Fibroblast of villous mesenchyme (primary cell): ENCODE measurements around the gene SPN. TPM values are rescaled to one million over a fixed set of nuclear protein-coding genes. Genes with fewer than 3 reads are reported as not detected.

Experiments
- DNase-seq: peaks from one replicate; pipeline ENCODE4 v3.0.0-alpha.2; 2010; ENCODE audit warnings: low read depth
- H3K4me3 ChIP-seq: 2 replicates; pipeline ENCODE4 v1.5.1; 2011; ENCODE audit warnings: low read depth, mild to moderate bottlenecking, low read length
- total RNA-seq: library from RNA; depleted of rRNA; stranded (reverse); fragments of >200 nt; gene quantifications from 2 replicates; pipeline ENCODE4 v1.2.3, GENCODE V29; 2012
- TF ChIP-seq, protein P1 (sequence below): IDR thresholded peaks from 2 replicates; pipeline ENCODE4 v1.5.1; 2012; ENCODE audit warnings: low read depth, mild to moderate bottlenecking, low read length; ENCODE audit not compliant: insufficient read depth

Gene SPN
- total RNA-seq, 1 donor: not detected

DNA sequence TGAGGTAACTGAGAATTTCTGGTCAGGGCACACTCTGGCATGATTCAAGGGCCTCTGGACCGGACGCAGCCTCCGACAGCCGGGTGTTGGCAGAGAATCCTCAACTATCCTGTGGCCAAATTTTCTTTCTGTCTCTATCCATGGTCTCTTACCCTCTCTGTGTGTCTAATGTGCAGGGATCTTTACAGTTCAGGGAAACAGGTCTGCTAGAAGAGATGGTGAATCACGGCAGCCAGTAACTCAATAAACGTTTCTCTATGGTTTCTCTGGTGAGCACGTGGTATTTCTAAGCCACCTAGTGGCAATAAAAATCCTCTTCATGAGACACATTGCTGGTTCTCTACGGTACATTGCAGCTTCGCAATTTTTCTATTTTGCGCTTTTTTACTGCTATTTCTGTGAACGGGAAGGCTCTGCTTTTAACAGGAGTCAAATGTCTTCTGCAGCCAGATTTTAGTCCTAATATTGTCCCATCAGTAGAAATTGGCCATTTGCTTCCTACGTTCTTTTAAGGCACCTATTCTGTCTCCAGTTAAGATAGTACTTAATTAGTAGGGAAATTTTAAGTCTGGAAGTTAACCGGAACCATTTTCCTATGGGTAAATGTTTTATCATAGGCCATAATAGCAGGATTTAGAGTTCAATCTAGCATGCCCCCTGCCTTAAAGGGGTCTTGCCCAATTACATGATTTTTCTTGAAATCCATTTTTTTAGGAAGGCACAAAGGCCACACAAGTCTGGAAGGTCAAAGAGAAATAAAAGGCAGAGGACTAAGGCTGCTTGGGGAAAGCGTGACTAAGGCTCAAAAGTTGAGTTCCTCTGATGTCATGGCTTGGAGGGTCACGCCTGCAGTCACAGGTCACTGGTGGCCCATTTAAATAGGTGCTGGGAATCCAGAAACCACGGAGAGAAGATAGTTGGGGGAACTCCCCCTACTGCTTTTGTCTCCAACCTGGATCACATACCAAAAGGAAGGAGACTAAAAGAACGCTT is 47.5 kb downstream of the SPN start:
- TF ChIP-seq, protein P1, sequence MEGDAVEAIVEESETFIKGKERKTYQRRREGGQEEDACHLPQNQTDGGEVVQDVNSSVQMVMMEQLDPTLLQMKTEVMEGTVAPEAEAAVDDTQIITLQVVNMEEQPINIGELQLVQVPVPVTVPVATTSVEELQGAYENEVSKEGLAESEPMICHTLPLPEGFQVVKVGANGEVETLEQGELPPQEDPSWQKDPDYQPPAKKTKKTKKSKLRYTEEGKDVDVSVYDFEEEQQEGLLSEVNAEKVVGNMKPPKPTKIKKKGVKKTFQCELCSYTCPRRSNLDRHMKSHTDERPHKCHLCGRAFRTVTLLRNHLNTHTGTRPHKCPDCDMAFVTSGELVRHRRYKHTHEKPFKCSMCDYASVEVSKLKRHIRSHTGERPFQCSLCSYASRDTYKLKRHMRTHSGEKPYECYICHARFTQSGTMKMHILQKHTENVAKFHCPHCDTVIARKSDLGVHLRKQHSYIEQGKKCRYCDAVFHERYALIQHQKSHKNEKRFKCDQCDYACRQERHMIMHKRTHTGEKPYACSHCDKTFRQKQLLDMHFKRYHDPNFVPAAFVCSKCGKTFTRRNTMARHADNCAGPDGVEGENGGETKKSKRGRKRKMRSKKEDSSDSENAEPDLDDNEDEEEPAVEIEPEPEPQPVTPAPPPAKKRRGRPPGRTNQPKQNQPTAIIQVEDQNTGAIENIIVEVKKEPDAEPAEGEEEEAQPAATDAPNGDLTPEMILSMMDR: peak; percentile 60
- no peak overlapping the region for H3K4me3 ChIP-seq

DNA sequence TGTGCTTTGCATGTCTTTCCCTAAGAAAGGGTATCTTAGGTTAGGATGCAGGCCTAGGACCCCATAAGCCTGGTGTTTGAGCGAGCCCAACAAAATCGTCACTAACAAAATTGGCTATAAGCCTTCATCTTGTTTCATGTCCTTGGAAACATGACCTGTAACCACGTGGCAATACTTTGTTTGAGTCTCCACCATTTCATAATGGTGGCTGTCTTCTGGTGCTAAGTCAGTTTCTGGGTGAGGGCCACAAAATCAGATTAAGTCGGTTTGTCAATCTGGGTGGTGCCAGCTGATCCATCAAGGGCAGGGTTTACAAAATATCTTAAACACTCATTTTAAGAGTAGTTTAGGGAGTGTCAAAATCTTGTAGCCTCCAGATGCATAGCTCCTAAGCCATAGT is 49.8 kb downstream of the SPN start:
- no peak for DNase-seq
- no peak overlapping the region for H3K4me3 ChIP-seq
- TF ChIP-seq, protein P1: no peak

More for the DNA sequence above, 47.5 kb downstream of the SPN start:
- peak; percentile 79 for DNase-seq

DNA sequence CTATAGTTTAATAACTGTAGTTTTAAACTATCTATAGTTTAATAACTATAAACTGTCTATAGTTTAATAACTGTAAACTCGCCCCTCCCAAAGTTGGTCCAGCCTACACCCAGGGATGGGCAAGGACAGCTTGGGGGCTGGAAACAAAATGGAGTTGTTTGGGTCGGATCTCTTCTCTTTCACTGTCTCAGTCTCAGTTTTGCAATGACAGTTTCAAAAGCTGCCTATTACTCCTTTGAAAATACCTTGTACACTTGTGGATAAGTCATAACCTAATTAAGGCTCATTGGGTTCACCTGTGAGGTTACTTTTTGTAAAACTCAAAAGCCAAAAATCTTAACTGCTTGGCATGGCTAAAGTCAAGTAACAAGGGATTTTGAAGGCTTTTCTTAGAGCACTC is 51.3 kb downstream of the SPN start:
- TF ChIP-seq, protein P1: no peak
- no peak for DNase-seq
- no peak overlapping the region for H3K4me3 ChIP-seq

DNA sequence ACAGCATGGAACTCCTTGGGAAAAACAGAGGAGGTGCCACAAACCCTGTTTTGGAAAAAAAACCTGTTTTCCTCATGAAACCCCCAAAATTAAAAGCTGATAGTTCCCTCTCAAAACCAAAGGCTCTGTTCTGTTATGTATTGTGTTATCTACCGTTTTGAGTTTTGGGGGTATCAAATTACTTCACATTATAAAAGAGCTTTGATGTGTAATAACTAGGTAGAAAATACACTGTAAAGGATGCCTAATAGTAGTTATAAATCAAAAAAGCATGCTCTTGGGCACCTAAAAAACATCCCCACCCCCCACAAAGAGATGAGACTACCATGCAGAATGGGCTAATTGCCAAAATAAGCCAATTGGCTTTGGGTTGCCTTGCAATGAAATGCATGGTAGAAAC is 51.9 kb downstream of the SPN start:
- no peak overlapping the region for H3K4me3 ChIP-seq
- TF ChIP-seq, protein P1: no peak
- DNase-seq: no peak

DNA sequence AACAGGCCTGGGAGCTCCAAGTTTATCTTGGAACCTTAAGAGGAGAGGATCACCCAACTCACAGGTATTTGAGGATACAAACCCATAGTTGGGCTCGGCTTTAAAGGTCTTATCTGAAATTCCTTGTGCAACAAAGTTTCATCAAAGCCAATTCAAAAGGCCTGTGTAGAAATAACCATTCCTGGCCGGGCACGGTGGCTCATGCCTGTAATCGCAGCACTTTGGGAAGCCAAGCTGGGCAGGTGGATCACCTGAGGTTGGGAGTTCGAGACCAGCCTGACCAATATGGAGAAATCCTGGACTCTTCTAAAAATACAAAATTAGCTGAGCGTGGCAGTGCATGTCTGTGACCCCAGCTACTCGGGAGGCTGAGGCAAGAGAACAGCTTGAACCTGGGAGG is 54.1 kb downstream of the SPN start:
- H3K4me3 ChIP-seq: no peak overlapping the region
- no peak for DNase-seq
- TF ChIP-seq, protein P1: no peak

DNA sequence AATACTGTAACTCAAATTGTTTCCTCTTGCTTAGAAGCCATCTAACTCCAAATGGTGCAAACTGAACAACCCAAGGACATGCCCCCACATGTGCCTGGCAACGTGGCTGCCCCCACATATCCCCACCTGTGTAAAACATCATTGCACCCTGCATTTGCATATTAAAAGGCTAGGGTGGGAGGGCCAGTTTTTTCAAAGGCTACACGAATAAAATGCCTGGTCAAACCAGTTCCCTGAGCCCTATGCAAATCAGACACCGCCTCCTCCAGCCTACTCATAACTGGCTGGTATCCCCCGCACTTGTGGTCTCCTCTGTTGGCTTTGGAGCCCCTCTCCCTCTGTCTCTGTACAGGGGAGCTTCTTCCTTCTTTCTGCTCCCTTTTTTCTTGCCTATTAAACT is 56.0 kb downstream of the SPN start:
- H3K4me3 ChIP-seq: no peak overlapping the region
- TF ChIP-seq, protein P1: no peak
- DNase-seq: no peak

Other genes starting within 250 kb of the SPN start
- 20.3 and 38.7 TPM in 2 replicates for gene BOLA2, start 208.9 kb upstream of the SPN start, total RNA-seq
- gene SLX1B, start 208.7 kb upstream of the SPN start, total RNA-seq: 6.5 and 10.0 TPM in 2 replicates
- 0.43 and 1.6 TPM in 2 replicates for gene SULT1A4, start 203.3 kb upstream of the SPN start, total RNA-seq
- gene NPIPB12, start 156.8 kb upstream of the SPN start, total RNA-seq: 15.1 and 18.4 TPM in 2 replicates
- 95.3 and 123 TPM in 2 replicates for gene QPRT, start 15.9 kb downstream of the SPN start, total RNA-seq
- gene C16orf54, start 82.7 kb downstream of the SPN start, total RNA-seq: not detected in 2 replicates
- gene ZG16, start 115.0 kb downstream of the SPN start, total RNA-seq: not detected in 2 replicates
- 32.5 and 45.3 TPM in 2 replicates for gene KIF22, start 127.5 kb downstream of the SPN start, total RNA-seq
- gene MAZ, start 143.3 kb downstream of the SPN start, total RNA-seq: 166 and 269 TPM in 2 replicates
- gene PRRT2, start 148.9 kb downstream of the SPN start, total RNA-seq: 3.0 and 3.2 TPM in 2 replicates
- gene PAGR1, start 152.9 kb downstream of the SPN start, total RNA-seq: 20.3 and 20.7 TPM in 2 replicates
- gene MVP, start 157.2 kb downstream of the SPN start, total RNA-seq: 211 and 250 TPM in 2 replicates
- gene CDIPT, start 200.0 kb downstream of the SPN start, total RNA-seq: 60.9 and 84.6 TPM in 2 replicates
- gene SEZ6L2, start 236.3 kb downstream of the SPN start, total RNA-seq: 2.6 and 4.7 TPM in 2 replicates
- gene ASPHD1, start 237.2 kb downstream of the SPN start, total RNA-seq: 5.2 and 7.8 TPM in 2 replicates